HEK293T (cell line): ENCODE measurements around the gene SERBP1.

Experiments used
- CTCF ChIA-PET: fragments of 350-600 bp; formaldehyde crosslinking; extraction: SDS; loops from one replicate; lab custom pipeline; 2021; ENCODE audit warnings: antibody characterized with exemption, inconsistent platforms; lab: Yijun Ruan, JAX
- POLR2A ChIA-PET: fragments of 350-600 bp; formaldehyde crosslinking; extraction: SDS; loops from one replicate; lab custom pipeline; 2020; ENCODE audit warnings: antibody characterized with exemption, inconsistent platforms; lab: Yijun Ruan, JAX
- DNase-seq: peaks from one replicate; pipeline ENCODE4 v3.0.0; 2012; ENCODE audit warnings: mixed read lengths; ENCODE audit errors: extremely low spot score
- ARNT ChIP-seq: fragments of 450-650 bp; IDR thresholded peaks from 2 replicates; pipeline ENCODE4 v1.6.1; 2017; ENCODE audit warnings: mild to moderate bottlenecking
- BHLHE40 ChIP-seq: fragments of 450-650 bp; IDR thresholded peaks from 2 replicates; pipeline ENCODE4 v1.6.1; 2016; ENCODE audit warnings: mild to moderate bottlenecking, moderate library complexity, borderline replicate concordance
- CTBP1 ChIP-seq: fragments of 450-650 bp; IDR thresholded peaks from 2 replicates; pipeline ENCODE4 v1.6.1; 2016; ENCODE audit warnings: borderline replicate concordance
- ELF4 ChIP-seq: fragments of 450-650 bp; IDR thresholded peaks from 2 replicates; pipeline ENCODE4 v1.6.1; 2017; ENCODE audit warnings: antibody characterized with exemption
- FOXA1 ChIP-seq: fragments of 450-650 bp; IDR thresholded peaks from 2 replicates; pipeline ENCODE4 v1.6.1; 2016; ENCODE audit warnings: mild to moderate bottlenecking
- FOXK2 ChIP-seq: fragments of 450-650 bp; IDR thresholded peaks from 2 replicates; pipeline ENCODE4 v1.6.1; 2016; ENCODE audit warnings: mild to moderate bottlenecking
- FOXM1 ChIP-seq: fragments of 450-650 bp; IDR thresholded peaks from 2 replicates; pipeline ENCODE4 v1.6.1; 2017; ENCODE audit warnings: mild to moderate bottlenecking, borderline replicate concordance
- HDGF ChIP-seq: fragments of 450-650 bp; IDR thresholded peaks from 2 replicates; pipeline ENCODE4 v1.6.1; 2017; ENCODE audit warnings: antibody characterized with exemption, borderline replicate concordance
- L3MBTL2 ChIP-seq: fragments of 450-650 bp; conservative IDR thresholded peaks from 2 replicates; pipeline ENCODE4 v1.6.1; 2016; ENCODE audit warnings: mild to moderate bottlenecking
- LEF1 ChIP-seq: fragments of 450-650 bp; IDR thresholded peaks from 2 replicates; pipeline ENCODE4 v1.6.1; 2017; ENCODE audit warnings: mild to moderate bottlenecking, borderline replicate concordance
- NFRKB ChIP-seq: fragments of 450-650 bp; IDR thresholded peaks from 2 replicates; pipeline ENCODE4 v1.6.1; 2016; ENCODE audit warnings: mild to moderate bottlenecking, moderate library complexity
- PKNOX1 ChIP-seq: fragments of 450-650 bp; IDR thresholded peaks from 2 replicates; pipeline ENCODE4 v1.6.1; 2016
- SP1 ChIP-seq: fragments of 450-650 bp; IDR thresholded peaks from 2 replicates; pipeline ENCODE4 v1.6.1; 2017
- SUZ12 ChIP-seq: fragments of 450-650 bp; IDR thresholded peaks from 2 replicates; pipeline ENCODE4 v1.6.1; 2016; ENCODE audit warnings: mild to moderate bottlenecking
- TARDBP ChIP-seq: fragments of 450-650 bp; IDR thresholded peaks from 2 replicates; pipeline ENCODE4 v1.6.1; 2016
- ZNF384 ChIP-seq: fragments of 450-650 bp; IDR thresholded peaks from 2 replicates; pipeline ENCODE4 v1.6.1; 2016

SERBP1 gene

GRCh38 chr1:67390041-67390887 is 39.9 kb downstream of the SERBP1 start:
- POLR2A ChIA-PET, result no interaction called here
- no peak for DNase-seq

DNA sequence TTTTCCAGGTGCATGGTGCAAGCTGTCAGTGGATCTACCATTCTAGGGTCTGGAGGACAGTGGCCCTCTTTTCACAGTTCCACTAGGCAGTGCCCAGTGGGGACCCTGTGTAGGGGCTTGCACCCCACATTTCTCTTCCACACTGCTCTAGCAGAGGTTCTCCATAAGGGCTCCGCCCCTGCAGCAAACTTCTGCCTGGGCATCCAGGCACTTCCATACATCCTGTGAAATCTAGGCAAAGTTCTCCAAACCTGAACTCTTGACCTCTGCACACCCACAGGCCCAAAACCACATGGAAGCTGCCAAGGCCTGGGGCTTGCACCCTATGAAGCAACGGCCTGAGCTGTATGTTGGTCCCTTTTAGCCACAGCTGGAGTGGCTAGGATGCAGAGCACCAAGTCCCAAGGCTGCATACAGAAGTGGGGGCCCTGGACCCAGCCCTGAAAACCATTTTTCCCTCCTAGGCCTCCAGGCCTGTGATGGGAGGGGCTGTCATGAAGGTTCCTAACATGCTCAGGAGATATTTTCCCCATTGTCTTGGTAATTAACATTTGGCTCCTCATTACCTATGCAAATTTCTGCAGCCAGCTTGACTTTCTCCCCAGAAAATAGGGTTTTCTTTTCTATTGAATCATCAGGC is 46.1 kb downstream of the SERBP1 start:
- CTCF ChIA-PET, result no interaction called here
- no peak for TF ChIP-seq LEF1
- no peak for TF ChIP-seq TARDBP
- TF ChIP-seq FOXA1, result no peak
- no peak for TF ChIP-seq ZNF384
- DNase-seq, result no peak
- POLR2A ChIA-PET, result no interaction called here

More at GRCh38 chr1:67390041-67390887, 39.9 kb downstream of the SERBP1 start:
- TF ChIP-seq NFRKB, result no peak
- no peak for TF ChIP-seq CTBP1
- TF ChIP-seq FOXA1, result no peak
- no peak for TF ChIP-seq FOXM1
- TF ChIP-seq L3MBTL2, result no peak
- no peak for TF ChIP-seq TARDBP
- TF ChIP-seq ELF4, result no peak
- no peak for TF ChIP-seq HDGF
- no peak for TF ChIP-seq ZNF384
- TF ChIP-seq LEF1, result no peak
- no peak for TF ChIP-seq ARNT
- no peak for TF ChIP-seq PKNOX1
- TF ChIP-seq FOXK2, result no peak
- TF ChIP-seq BHLHE40, result no peak
- TF ChIP-seq SP1, result no peak
- TF ChIP-seq SUZ12, result no peak
- CTCF ChIA-PET, result interaction anchor here (0.6 kb wide), 1 partner anchor 13 kb away, joined by 3 read pairs; no protein-coding TSS in a partner anchor

DNA sequence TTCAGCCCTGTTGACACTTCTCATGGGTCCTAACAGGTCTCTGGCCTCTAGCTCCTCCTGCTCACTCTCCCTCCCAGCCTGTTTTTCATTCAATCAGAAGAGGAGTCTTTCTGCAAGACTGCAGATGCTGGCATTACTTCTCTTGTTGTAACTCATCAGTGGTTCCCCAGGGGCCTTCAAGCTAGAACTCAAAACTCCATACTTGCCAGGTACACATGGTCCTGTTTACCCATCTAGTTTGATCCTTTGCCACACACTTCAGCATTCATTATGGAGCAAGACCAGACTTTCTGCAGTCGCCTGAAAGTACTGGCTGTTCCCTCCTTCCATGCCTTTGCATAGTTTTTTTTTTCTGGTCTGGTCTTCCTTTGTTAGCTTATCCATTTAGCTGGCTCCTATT is 47.9 kb downstream of the SERBP1 start:
- TF ChIP-seq NFRKB (no peak), FOXK2 (no peak), FOXM1 (no peak), ELF4 (no peak), LEF1 (no peak), ZNF384 (no peak), CTBP1 (no peak)
- POLR2A ChIA-PET, result no interaction called here
- no peak for DNase-seq
- CTCF ChIA-PET, result no interaction called here

DNA sequence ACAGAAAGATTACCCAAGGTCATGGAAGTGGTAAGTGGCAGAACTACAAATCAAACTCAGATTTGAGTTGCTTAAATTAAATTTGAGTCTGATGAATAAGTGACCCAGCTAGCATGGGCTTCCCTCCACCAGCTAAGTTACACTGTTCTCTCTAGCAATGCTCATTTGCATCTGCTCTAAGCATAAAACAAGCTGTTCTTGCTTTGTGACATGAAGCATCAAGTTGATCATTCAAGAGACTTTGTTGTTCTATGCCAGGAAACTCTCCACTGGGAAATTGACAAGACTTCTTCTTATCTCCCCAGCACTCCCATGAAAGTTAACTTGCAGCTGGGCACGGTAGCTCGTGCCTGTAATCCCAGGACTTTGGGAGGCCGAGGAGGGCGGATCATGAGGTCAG is 49.0 kb downstream of the SERBP1 start:
- CTCF ChIA-PET, result no interaction called here
- no peak for DNase-seq
- TF ChIP-seq FOXM1 (no peak), L3MBTL2 (no peak), LEF1 (no peak), SUZ12 (no peak), ZNF384 (no peak), FOXA1 (no peak), PKNOX1 (no peak), SP1 (no peak), FOXK2 (no peak), HDGF (no peak), NFRKB (no peak), ELF4 (no peak), CTBP1 (no peak), BHLHE40 (no peak), ARNT (no peak), TARDBP (no peak)
- POLR2A ChIA-PET, result no interaction called here

- TF ChIP-seq FOXM1 (no peak), BHLHE40 (no peak), FOXA1 (no peak), ARNT (no peak), HDGF (no peak), NFRKB (no peak), FOXK2 (no peak), ZNF384 (no peak), ELF4 (no peak), TARDBP (no peak), SP1 (no peak), CTBP1 (no peak), LEF1 (no peak), SUZ12 (no peak), L3MBTL2 (no peak), PKNOX1 (no peak)
- no peak for DNase-seq
- POLR2A ChIA-PET, result no interaction called here
- CTCF ChIA-PET, result interaction anchor here (0.6 kb wide), 1 partner anchor 13 kb away, joined by 3 read pairs; no protein-coding TSS in a partner anchor
Measured at GRCh38 chr1:67377253-67377652, 52.9 kb downstream of the SERBP1 start.
